ENCODE data around the gene RBM24. TPM values are rescaled to one million over a fixed set of nuclear protein-coding genes. Genes with fewer than 3 reads are reported as not detected.
A peak's percentile ranks its signal among the peaks of the same experiment; 100 is the strongest.

The RBM24 gene
- total and polyA plus RNA-seq, 2 of the 4 experiments (the other 2 are of a cell fraction), result 4.1 to 6.6 TPM

GRCh38 chr6:17233531-17233930 lies 47.6 kb upstream of the RBM24 start (continued):
- no peak for TF ChIP-seq USF2 (IDR thresholded peaks at IDR 0.05; ENCODE audit: low read depth, low read length)

DNA sequence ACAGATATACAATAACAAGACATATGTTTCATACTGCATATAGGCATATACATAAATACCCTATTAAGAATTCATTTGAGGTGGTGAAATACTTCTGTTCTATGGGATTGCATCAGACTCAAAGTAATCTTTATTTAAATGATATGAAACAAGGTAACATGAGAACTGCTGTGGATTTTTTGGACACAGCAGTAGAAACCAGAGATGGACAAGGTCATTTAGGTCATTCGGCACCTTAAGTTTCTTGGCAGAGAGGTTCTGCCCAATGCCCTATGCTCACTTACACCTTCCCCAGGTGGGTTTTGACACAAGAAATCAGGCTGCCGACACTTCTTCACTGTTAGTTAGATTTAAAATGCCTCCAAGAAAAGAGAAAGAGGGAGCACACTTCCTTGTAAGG lies 43.9 kb upstream of the RBM24 start:
- BruUV-seq (replicated peaks), result no TSS peak
- intact Hi-C loops (cut with micrococcal nuclease), result no loop called here
- no CpG with 5 or more reads among the region's 2 CpGs for WGBS, 2 experiments (ENCODE audit: extremely low coverage in 2 of 2, insufficient read length in 1 of 2)

More for the DNA sequence above, 43.9 kb upstream of the RBM24 start:
- Histone ChIP-seq H4K91ac (ENCODE audit: insufficient read depth, low read depth, low read length) (no peak overlapping the region), H3K14ac (replicated peaks; ENCODE audit: low read depth, low read length) (no peak overlapping the region), H2AK5ac (ENCODE audit: low read depth, low read length) (no peak overlapping the region), H3K27ac (ENCODE audit: insufficient read depth, low read length) (no peak overlapping the region), H2BK120ac (ENCODE audit: low read depth, low read length) (no peak overlapping the region), H3K27me3 (ENCODE audit: control insufficient read depth, insufficient read depth, low read length) (peaks cover 7% of the 10 kb centered on the region), H3K56ac (ENCODE audit: extremely low read depth, insufficient read depth, low read length) (no peak overlapping the region), H3K79me1 (ENCODE audit: low read depth in 1 of 2, low read length in 2 of 2) (no peaks in the 10 kb centered on the region), H2AK9ac (replicated peaks; ENCODE audit: low read depth, low read length, poor library complexity) (no peak overlapping the region), H2BK5ac (ENCODE audit: low read depth, low read length, poor library complexity, severe bottlenecking) (no peak overlapping the region), H3K9me3 (ENCODE audit: control insufficient read depth, insufficient read depth, low read length) (peaks cover 8% of the 10 kb centered on the region), H3K18ac (ENCODE audit: low read depth, low read length) (no peak overlapping the region), H4K5ac (ENCODE audit: low read depth, low read length) (no peak overlapping the region), H2BK15ac (ENCODE audit: low read depth, low read length) (no peak overlapping the region), H3K4me2 (ENCODE audit: low read depth, low read length) (no peak overlapping the region), H4K20me1 (ENCODE audit: insufficient read depth, low read length) (no peaks in the 10 kb centered on the region), H4K8ac (ENCODE audit: low read depth in 2 of 2, low read length in 2 of 2) (no peak overlapping the region), H3K4me1 (ENCODE audit: control insufficient read depth, insufficient read depth, low read length) (no peaks in the 10 kb centered on the region), H2BK20ac (ENCODE audit: low read depth, low read length) (no peak overlapping the region), H3K4ac (ENCODE audit: low read depth, low read length) (no peak overlapping the region), H3K36me3 (ENCODE audit: control insufficient read depth, insufficient read depth, low read length) (no peaks in the 10 kb centered on the region), H3K23ac (ENCODE audit: low read depth, low read length) (no peak overlapping the region), H3K9me1 (ENCODE audit: insufficient read depth, low read length) (no peaks in the 10 kb centered on the region), H2AFZ (replicated peaks; ENCODE audit: low read length, poor library complexity) (no peak overlapping the region), H3K4me3 (ENCODE audit: insufficient read depth, low read depth, low read length) (no peak overlapping the region), H3K9ac (ENCODE audit: low read depth, low read length) (no peak overlapping the region)
- DNase-seq (peak; percentile 20), ATAC-seq (ENCODE audit: low read depth) (no peak)
- TF ChIP-seq ELK1 (IDR thresholded peaks at IDR 0.05; ENCODE audit: borderline replicate concordance, low read depth, low read length), result no peak
- no peak for TF ChIP-seq MAFK (IDR thresholded peaks at IDR 0.05; ENCODE audit: low read depth, low read length)
- TF ChIP-seq RCOR1 (IDR thresholded peaks at IDR 0.05; ENCODE audit: insufficient replicate concordance, low read length), result no peak
- TF ChIP-seq BHLHE40 (IDR thresholded peaks at IDR 0.05; ENCODE audit: low read depth, low read length), result no peak
- TF ChIP-seq, protein P1, sequence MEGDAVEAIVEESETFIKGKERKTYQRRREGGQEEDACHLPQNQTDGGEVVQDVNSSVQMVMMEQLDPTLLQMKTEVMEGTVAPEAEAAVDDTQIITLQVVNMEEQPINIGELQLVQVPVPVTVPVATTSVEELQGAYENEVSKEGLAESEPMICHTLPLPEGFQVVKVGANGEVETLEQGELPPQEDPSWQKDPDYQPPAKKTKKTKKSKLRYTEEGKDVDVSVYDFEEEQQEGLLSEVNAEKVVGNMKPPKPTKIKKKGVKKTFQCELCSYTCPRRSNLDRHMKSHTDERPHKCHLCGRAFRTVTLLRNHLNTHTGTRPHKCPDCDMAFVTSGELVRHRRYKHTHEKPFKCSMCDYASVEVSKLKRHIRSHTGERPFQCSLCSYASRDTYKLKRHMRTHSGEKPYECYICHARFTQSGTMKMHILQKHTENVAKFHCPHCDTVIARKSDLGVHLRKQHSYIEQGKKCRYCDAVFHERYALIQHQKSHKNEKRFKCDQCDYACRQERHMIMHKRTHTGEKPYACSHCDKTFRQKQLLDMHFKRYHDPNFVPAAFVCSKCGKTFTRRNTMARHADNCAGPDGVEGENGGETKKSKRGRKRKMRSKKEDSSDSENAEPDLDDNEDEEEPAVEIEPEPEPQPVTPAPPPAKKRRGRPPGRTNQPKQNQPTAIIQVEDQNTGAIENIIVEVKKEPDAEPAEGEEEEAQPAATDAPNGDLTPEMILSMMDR (conservative IDR thresholded peaks at IDR 0.05; ENCODE audit: low read depth, low read length), result no peak
- no peak for TF ChIP-seq USF2 (IDR thresholded peaks at IDR 0.05; ENCODE audit: low read depth, low read length)
- TF ChIP-seq CEBPB (IDR thresholded peaks at IDR 0.05; ENCODE audit: low read depth, low read length), result no peak
- dilution Hi-C loops (cut with HindIII; ENCODE audit: low sequenced_read_pairs, unreplicated experiment) (no loop called here), in situ Hi-C loops (cut with MboI; ENCODE audit: low sequenced_read_pairs) (no loop called here)
- CTCF ChIA-PET, result no interaction called here
- POLR2A ChIA-PET (ENCODE audit: unreplicated experiment), result no interaction called here
